ENCODE data around the gene CDH23.

The CDH23 gene

GRCh38 chr10:71366690-71367089, 30.0 kb upstream of the CDH23 start:
- no peak for TF ChIP-seq CTBP1 (IDR thresholded peaks at IDR 0.05; ENCODE audit: borderline replicate concordance)
- no peak for TF ChIP-seq PKNOX1 (IDR thresholded peaks at IDR 0.05)
- TF ChIP-seq NFRKB (IDR thresholded peaks at IDR 0.05) = no peak
- TF ChIP-seq FOXM1 (IDR thresholded peaks at IDR 0.05; ENCODE audit: borderline replicate concordance) = no peak
- no peak for TF ChIP-seq HDGF (IDR thresholded peaks at IDR 0.05; ENCODE audit: borderline replicate concordance)
- no peak for TF ChIP-seq FOXA1 (IDR thresholded peaks at IDR 0.05)
- no peak for TF ChIP-seq ZNF384 (IDR thresholded peaks at IDR 0.05)
- TF ChIP-seq FOXK2 (IDR thresholded peaks at IDR 0.05) = no peak
- no peak for TF ChIP-seq ARNT (IDR thresholded peaks at IDR 0.05)
- TF ChIP-seq L3MBTL2 (conservative IDR thresholded peaks at IDR 0.05) = no peak
- TF ChIP-seq ELF4 (IDR thresholded peaks at IDR 0.05) = no peak
- TF ChIP-seq SUZ12 (IDR thresholded peaks at IDR 0.05) = no peak
- no peak for TF ChIP-seq SP1 (IDR thresholded peaks at IDR 0.05)
- TF ChIP-seq TARDBP (IDR thresholded peaks at IDR 0.05) = no peak
- TF ChIP-seq LEF1 (IDR thresholded peaks at IDR 0.05; ENCODE audit: borderline replicate concordance) = no peak
- DNase-seq (ENCODE audit: extremely low spot score) = no peak
- ChIA-PET POLR2A (no interaction called here), CTCF (no interaction called here)

GRCh38 chr10:71367271-71367670, 29.4 kb upstream of the CDH23 start:
- TF ChIP-seq NFRKB (IDR thresholded peaks at IDR 0.05) (no peak), HDGF (IDR thresholded peaks at IDR 0.05; ENCODE audit: borderline replicate concordance) (no peak), LEF1 (IDR thresholded peaks at IDR 0.05; ENCODE audit: borderline replicate concordance) (no peak), FOXA1 (IDR thresholded peaks at IDR 0.05) (no peak), ARNT (IDR thresholded peaks at IDR 0.05) (no peak), PKNOX1 (IDR thresholded peaks at IDR 0.05) (no peak), CTBP1 (IDR thresholded peaks at IDR 0.05; ENCODE audit: borderline replicate concordance) (no peak), FOXK2 (IDR thresholded peaks at IDR 0.05) (no peak), ELF4 (IDR thresholded peaks at IDR 0.05) (no peak), BHLHE40 (IDR thresholded peaks at IDR 0.05; ENCODE audit: borderline replicate concordance) (no peak), ZNF384 (IDR thresholded peaks at IDR 0.05) (no peak)
- ChIA-PET POLR2A (no interaction called here), CTCF (no interaction called here)
- DNase-seq (ENCODE audit: extremely low spot score) = no peak

- TF ChIP-seq FOXA1 (IDR thresholded peaks at IDR 0.05) (no peak), FOXK2 (IDR thresholded peaks at IDR 0.05) (no peak), FOXM1 (IDR thresholded peaks at IDR 0.05; ENCODE audit: borderline replicate concordance) (no peak), ARNT (IDR thresholded peaks at IDR 0.05) (no peak), TARDBP (IDR thresholded peaks at IDR 0.05) (no peak), NFRKB (IDR thresholded peaks at IDR 0.05) (no peak), BHLHE40 (IDR thresholded peaks at IDR 0.05; ENCODE audit: borderline replicate concordance) (no peak), PKNOX1 (IDR thresholded peaks at IDR 0.05) (no peak), ZNF384 (IDR thresholded peaks at IDR 0.05) (no peak), LEF1 (IDR thresholded peaks at IDR 0.05; ENCODE audit: borderline replicate concordance) (no peak), SP1 (IDR thresholded peaks at IDR 0.05) (no peak), L3MBTL2 (conservative IDR thresholded peaks at IDR 0.05) (no peak), ELF4 (IDR thresholded peaks at IDR 0.05) (no peak), SUZ12 (IDR thresholded peaks at IDR 0.05) (no peak), HDGF (IDR thresholded peaks at IDR 0.05; ENCODE audit: borderline replicate concordance) (no peak)
- ChIA-PET POLR2A (interaction anchor here (1.1 kb wide), 1 partner anchor 9 kb away, joined by 3 read pairs; no protein-coding TSS in a partner anchor), CTCF (no interaction called here)
- DNase-seq (ENCODE audit: extremely low spot score) = no peak
These were observed 28.5 kb upstream of the CDH23 start for GRCh38 chr10:71368176-71368575.

- POLR2A ChIA-PET = interaction anchor here (1.1 kb wide), 1 partner anchor 9 kb away, joined by 3 read pairs; no protein-coding TSS in a partner anchor
- TF ChIP-seq ARNT (IDR thresholded peaks at IDR 0.05) (no peak), SUZ12 (IDR thresholded peaks at IDR 0.05) (no peak), TARDBP (IDR thresholded peaks at IDR 0.05) (no peak), CTBP1 (IDR thresholded peaks at IDR 0.05; ENCODE audit: borderline replicate concordance) (no peak), BHLHE40 (IDR thresholded peaks at IDR 0.05; ENCODE audit: borderline replicate concordance) (no peak)
- CTCF ChIA-PET = no interaction called here
- peak; percentile 23 for DNase-seq (ENCODE audit: extremely low spot score)
These were observed 28.1 kb upstream of the CDH23 start for GRCh38 chr10:71368643-71369042.

GRCh38 chr10:71369602-71370001, 27.1 kb upstream of the CDH23 start:
- DNase-seq (ENCODE audit: extremely low spot score) = no peak
- no peak for TF ChIP-seq FOXM1 (IDR thresholded peaks at IDR 0.05; ENCODE audit: borderline replicate concordance)
- no peak for TF ChIP-seq HDGF (IDR thresholded peaks at IDR 0.05; ENCODE audit: borderline replicate concordance)
- no peak for TF ChIP-seq L3MBTL2 (conservative IDR thresholded peaks at IDR 0.05)
- TF ChIP-seq CTBP1 (IDR thresholded peaks at IDR 0.05; ENCODE audit: borderline replicate concordance) = no peak
- no peak for TF ChIP-seq LEF1 (IDR thresholded peaks at IDR 0.05; ENCODE audit: borderline replicate concordance)
- no peak for TF ChIP-seq ELF4 (IDR thresholded peaks at IDR 0.05)
- TF ChIP-seq SUZ12 (IDR thresholded peaks at IDR 0.05) = no peak
- no peak for TF ChIP-seq FOXK2 (IDR thresholded peaks at IDR 0.05)
- TF ChIP-seq ZNF384 (IDR thresholded peaks at IDR 0.05) = no peak
- no peak for TF ChIP-seq PKNOX1 (IDR thresholded peaks at IDR 0.05)
- TF ChIP-seq FOXA1 (IDR thresholded peaks at IDR 0.05) = no peak
- no peak for TF ChIP-seq BHLHE40 (IDR thresholded peaks at IDR 0.05; ENCODE audit: borderline replicate concordance)
- no peak for TF ChIP-seq ARNT (IDR thresholded peaks at IDR 0.05)
- TF ChIP-seq SP1 (IDR thresholded peaks at IDR 0.05) = no peak
- no peak for TF ChIP-seq NFRKB (IDR thresholded peaks at IDR 0.05)
- TF ChIP-seq TARDBP (IDR thresholded peaks at IDR 0.05) = no peak
- ChIA-PET POLR2A (no interaction called here), CTCF (interaction anchor here (0.6 kb wide), 1 partner anchor 223 kb away, joined by 3 read pairs; no protein-coding TSS in a partner anchor)

All from HEK293T (cell line).